GM23248 (cell line): ENCODE data around the gene RALY.

Source experiments
- EZH2 ChIP-seq: fragments of 200-600 bp; sonication (generic); IDR thresholded peaks from 2 replicates; pipeline ENCODE4 v1.6.1; 2018; ENCODE audit warnings: antibody characterized with exemption, mild to moderate bottlenecking; ENCODE audit not compliant: insufficient read depth, poor library complexity, severe bottlenecking
- EZH2phosphoT487 ChIP-seq: fragments of 200-600 bp; sonication (generic); IDR thresholded peaks from 2 replicates; pipeline ENCODE4 v1.6.1; 2018; ENCODE audit warnings: antibody characterized with exemption, moderate library complexity, mild to moderate bottlenecking, low read depth; ENCODE audit not compliant: insufficient read depth

DNA sequence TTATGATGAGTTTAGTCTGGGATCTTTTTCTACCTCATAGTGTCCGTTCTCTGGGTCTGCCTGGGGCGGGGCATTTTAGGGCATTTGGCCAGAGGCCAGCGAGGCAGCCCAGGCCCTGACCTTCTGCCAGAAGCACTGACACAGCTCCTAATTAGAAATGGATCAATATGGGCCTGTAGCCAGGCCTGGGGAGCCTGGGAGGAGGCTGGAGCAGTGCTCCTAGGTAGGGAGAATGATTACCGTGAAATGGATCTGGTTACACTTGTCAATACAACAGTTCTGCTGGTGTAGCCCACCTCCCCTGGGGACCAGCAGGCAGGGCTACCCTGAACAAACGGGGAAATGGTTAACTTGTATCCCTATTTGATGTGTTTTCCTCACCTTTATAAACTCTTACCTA, 23.0 kb downstream of the RALY start:
- TF ChIP-seq EZH2phosphoT487 (no peak), EZH2 (no peak)
